ENCODE data around the gene CTAGE9. TPM values are rescaled to one million over a fixed set of nuclear protein-coding genes. Genes with fewer than 3 reads are reported as not detected.

Gene CTAGE9
- total RNA-seq, 4 donors from 2014 or later, result not detected

- H3K4me3 ChIP-seq, result no peak overlapping the region
- 89 to 100% methylated on average over 2 to 4 of the region's 4 CpGs for WGBS, 2 donors (ENCODE audit: low coverage in 1 of 2)
- peaks cover 0 to 9% (median 0%) of the 10 kb centered on the region in 3 donors for H3K9me3 ChIP-seq
- H3K27ac ChIP-seq, result no peak overlapping the region
- ATAC-seq, result no peak
- no peaks in the 10 kb centered on the region for H3K27me3 ChIP-seq
- no peaks in the 10 kb centered on the region for H3K4me1 ChIP-seq
- H3K36me3 ChIP-seq, result no peaks in the 10 kb centered on the region
- TF ChIP-seq EP300 (IDR thresholded peaks at IDR 0.05), result no peak
- no peak for TF ChIP-seq POLR2A (IDR thresholded peaks at IDR 0.05)
- TF ChIP-seq POLR2AphosphoS5 (IDR thresholded peaks at IDR 0.05), result no peak
- TF ChIP-seq, protein P1, sequence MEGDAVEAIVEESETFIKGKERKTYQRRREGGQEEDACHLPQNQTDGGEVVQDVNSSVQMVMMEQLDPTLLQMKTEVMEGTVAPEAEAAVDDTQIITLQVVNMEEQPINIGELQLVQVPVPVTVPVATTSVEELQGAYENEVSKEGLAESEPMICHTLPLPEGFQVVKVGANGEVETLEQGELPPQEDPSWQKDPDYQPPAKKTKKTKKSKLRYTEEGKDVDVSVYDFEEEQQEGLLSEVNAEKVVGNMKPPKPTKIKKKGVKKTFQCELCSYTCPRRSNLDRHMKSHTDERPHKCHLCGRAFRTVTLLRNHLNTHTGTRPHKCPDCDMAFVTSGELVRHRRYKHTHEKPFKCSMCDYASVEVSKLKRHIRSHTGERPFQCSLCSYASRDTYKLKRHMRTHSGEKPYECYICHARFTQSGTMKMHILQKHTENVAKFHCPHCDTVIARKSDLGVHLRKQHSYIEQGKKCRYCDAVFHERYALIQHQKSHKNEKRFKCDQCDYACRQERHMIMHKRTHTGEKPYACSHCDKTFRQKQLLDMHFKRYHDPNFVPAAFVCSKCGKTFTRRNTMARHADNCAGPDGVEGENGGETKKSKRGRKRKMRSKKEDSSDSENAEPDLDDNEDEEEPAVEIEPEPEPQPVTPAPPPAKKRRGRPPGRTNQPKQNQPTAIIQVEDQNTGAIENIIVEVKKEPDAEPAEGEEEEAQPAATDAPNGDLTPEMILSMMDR (IDR thresholded peaks at IDR 0.05), result no peak
Observed at GRCh38 chr6:131729550-131729949, 18.7 kb upstream of the CTAGE9 start.

GRCh38 chr6:131728296-131728939 lies 17.6 kb upstream of the CTAGE9 start:
- H3K27ac ChIP-seq, result no peak overlapping the region

DNA sequence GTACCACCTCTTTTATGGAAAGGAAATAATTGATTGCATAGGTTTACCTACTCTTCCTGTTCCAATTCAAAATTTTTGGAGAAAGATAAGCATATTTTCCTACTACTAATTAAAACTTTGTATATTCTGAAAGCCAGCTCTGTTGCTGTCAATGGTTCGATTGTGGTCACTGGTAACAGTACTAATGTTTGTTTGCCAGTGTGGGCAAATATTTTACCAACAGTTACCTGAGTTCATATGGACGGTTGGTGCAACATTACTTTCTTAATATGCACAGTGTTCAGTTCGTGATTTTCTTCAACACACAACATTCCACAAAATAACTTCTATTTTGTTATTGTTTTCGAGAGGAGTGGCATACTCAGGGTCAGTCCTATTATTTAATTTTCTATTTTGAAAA lies 17.1 kb upstream of the CTAGE9 start:
- H3K4me1 ChIP-seq, result no peaks in the 10 kb centered on the region
- H3K27me3 ChIP-seq, result no peaks in the 10 kb centered on the region
- H3K36me3 ChIP-seq, result no peaks in the 10 kb centered on the region
- TF ChIP-seq, protein P1 (IDR thresholded peaks at IDR 0.05), result no peak
- TF ChIP-seq POLR2A (IDR thresholded peaks at IDR 0.05) (no peak), POLR2AphosphoS5 (IDR thresholded peaks at IDR 0.05) (no peak), EP300 (IDR thresholded peaks at IDR 0.05) (no peak)
- peaks cover 0 to 9% (median 0%) of the 10 kb centered on the region in 3 donors for H3K9me3 ChIP-seq
- H3K4me3 ChIP-seq, result no peak overlapping the region
- no peak for ATAC-seq
- no peak overlapping the region for H3K27ac ChIP-seq
- WGBS, 2 donors (ENCODE audit: low coverage in 1 of 2), result 75 to 87% methylated on average over 4 of the region's 4 CpGs

More at GRCh38 chr6:131728296-131728939, 17.6 kb upstream of the CTAGE9 start:
- ATAC-seq, result no peak
- H3K36me3 ChIP-seq, result no peaks in the 10 kb centered on the region
- peaks cover 0 to 9% (median 0%) of the 10 kb centered on the region in 3 donors for H3K9me3 ChIP-seq
- no peak overlapping the region for H3K4me3 ChIP-seq
- 78 to 83% methylated on average over 2 to 3 of the region's 3 CpGs for WGBS, 2 donors (ENCODE audit: low coverage in 1 of 2)
- TF ChIP-seq POLR2A (IDR thresholded peaks at IDR 0.05) (no peak), EP300 (IDR thresholded peaks at IDR 0.05) (no peak), POLR2AphosphoS5 (IDR thresholded peaks at IDR 0.05) (no peak)
- TF ChIP-seq, protein P1 (IDR thresholded peaks at IDR 0.05), result no peak
- no peaks in the 10 kb centered on the region for H3K4me1 ChIP-seq
- no peaks in the 10 kb centered on the region for H3K27me3 ChIP-seq

GRCh38 chr6:131727467-131727866 lies 16.6 kb upstream of the CTAGE9 start:
- Histone ChIP-seq H3K4me1 (no peaks in the 10 kb centered on the region), H3K4me3 (no peak overlapping the region), H3K9me3 (peaks cover 0 to 9% (median 0%) of the 10 kb centered on the region in 3 donors), H3K36me3 (no peaks in the 10 kb centered on the region), H3K27ac (no peak overlapping the region), H3K27me3 (no peaks in the 10 kb centered on the region)
- ATAC-seq, result no peak
- 90 to 96% methylated on average over 1 to 5 of the region's 5 CpGs for WGBS, 2 donors (ENCODE audit: low coverage in 1 of 2)
- TF ChIP-seq, protein P1 (IDR thresholded peaks at IDR 0.05), result no peak
- TF ChIP-seq POLR2A (IDR thresholded peaks at IDR 0.05) (no peak), EP300 (IDR thresholded peaks at IDR 0.05) (no peak), POLR2AphosphoS5 (IDR thresholded peaks at IDR 0.05) (no peak)

GRCh38 chr6:131724114-131724513 lies 13.3 kb upstream of the CTAGE9 start:
- H3K4me3 ChIP-seq, result no peak overlapping the region
- no peak for ATAC-seq
- peaks cover 0 to 9% (median 0%) of the 10 kb centered on the region in 3 donors for H3K9me3 ChIP-seq
- H3K36me3 ChIP-seq, result no peaks in the 10 kb centered on the region
- TF ChIP-seq POLR2A (IDR thresholded peaks at IDR 0.05) (no peak), POLR2AphosphoS5 (IDR thresholded peaks at IDR 0.05) (no peak), EP300 (IDR thresholded peaks at IDR 0.05) (no peak)
- TF ChIP-seq, protein P1 (IDR thresholded peaks at IDR 0.05), result no peak
- WGBS, 2 donors (ENCODE audit: low coverage in 1 of 2), result 78 to 80% methylated on average over 1 to 2 of the region's 2 CpGs
- no peaks in the 10 kb centered on the region for H3K27me3 ChIP-seq
- no peak overlapping the region for H3K27ac ChIP-seq
- no peaks in the 10 kb centered on the region for H3K4me1 ChIP-seq
